ENCODE measurements around the gene GTF3A. TPM values are rescaled to one million over a fixed set of nuclear protein-coding genes. Genes with fewer than 3 reads are reported as not detected.

The GTF3A gene
- total RNA-seq (2014; rRNA removed; shearing (Covaris generic)), result 80.7 and 90.5 TPM in 2 replicates

GRCh38 chr13:27424246-27425157 lies at the start of gene GTF3A:
Gene GTF3A, plus strand, starts transcription at chr13:27424619.
- Histone ChIP-seq H3K27me3 (ENCODE audit: control insufficient read depth, insufficient read depth, low read length) (peaks cover 15% of the 10 kb centered on the region), H3K4me3 (ENCODE audit: insufficient read depth, low read depth, low read length) (peak within 1 kb of the TSS; percentile 79), H3K36me3 (replicated peaks; ENCODE audit: control insufficient read depth, insufficient read depth, low read length) (peaks cover 5% of the 10 kb centered on the region)
- DNase-seq, result peak; percentile 97

DNA sequence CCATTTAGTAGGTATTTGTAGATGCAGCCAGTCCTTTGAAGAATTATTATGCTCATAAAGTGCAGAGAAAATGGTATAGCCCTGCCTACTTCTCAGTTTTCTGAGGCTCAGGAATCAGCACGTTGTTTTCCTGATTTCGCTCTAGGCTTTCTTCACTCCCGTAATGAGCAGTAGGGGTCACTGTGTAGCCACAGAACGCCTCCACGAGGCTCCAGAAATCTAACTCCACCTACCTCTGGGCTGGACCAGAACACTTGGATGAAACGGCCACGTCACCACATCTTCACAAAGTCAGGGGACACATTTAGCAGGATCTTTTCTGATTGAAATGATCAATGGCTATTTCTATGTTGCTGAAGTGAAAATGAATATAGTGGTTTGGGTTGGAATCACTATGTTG lies 49.8 kb upstream of the GTF3A start:
- Histone ChIP-seq H3K27me3 (ENCODE audit: control insufficient read depth, insufficient read depth, low read length) (peaks cover 4% of the 10 kb centered on the region), H3K36me3 (replicated peaks; ENCODE audit: control insufficient read depth, insufficient read depth, low read length) (no peaks in the 10 kb centered on the region), H3K4me3 (ENCODE audit: insufficient read depth, low read depth, low read length) (no peak overlapping the region)
- DNase-seq, result peak; percentile 82

DNA sequence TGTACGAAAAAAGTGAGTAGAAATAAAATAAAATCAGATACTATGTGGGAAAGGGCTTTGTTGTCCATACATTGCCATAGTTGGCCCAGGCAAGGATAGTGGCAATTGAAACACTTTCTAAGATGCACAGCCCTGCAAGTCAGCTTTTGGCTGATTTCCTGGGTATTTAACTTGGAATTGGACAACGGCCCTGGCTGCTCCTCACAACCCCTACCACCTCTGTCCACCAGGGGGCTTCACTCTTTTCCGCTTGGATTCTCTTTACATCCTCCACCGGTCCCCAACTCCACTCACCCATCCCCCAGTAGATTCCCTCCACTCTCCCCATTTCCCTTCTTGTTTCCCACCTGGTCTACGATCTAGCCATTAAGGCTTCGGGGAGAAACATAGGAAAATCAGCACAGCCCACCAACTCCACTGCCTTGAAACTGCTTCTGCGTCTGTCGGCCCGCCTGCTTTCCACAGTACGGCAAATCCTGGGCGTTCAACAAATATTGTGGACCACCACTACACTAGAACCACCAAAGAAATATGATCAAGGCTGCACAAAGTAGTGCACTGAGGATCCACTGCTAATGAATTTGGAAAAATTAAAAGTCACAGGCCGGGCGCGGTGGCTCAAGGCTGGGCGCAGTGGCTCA lies 48.6 kb upstream of the GTF3A start:
- no peak overlapping the region for H3K4me3 ChIP-seq (ENCODE audit: insufficient read depth, low read depth, low read length)
- DNase-seq, result peak; percentile 89

GRCh38 chr13:27379126-27379525 lies 45.3 kb upstream of the GTF3A start:
- Histone ChIP-seq H3K27me3 (ENCODE audit: control insufficient read depth, insufficient read depth, low read length) (peaks cover 4% of the 10 kb centered on the region), H3K4me3 (ENCODE audit: insufficient read depth, low read depth, low read length) (no peak overlapping the region), H3K36me3 (replicated peaks; ENCODE audit: control insufficient read depth, insufficient read depth, low read length) (no peaks in the 10 kb centered on the region)
- no peak for DNase-seq

More for the DNA sequence above, 48.6 kb upstream of the GTF3A start:
- no peaks in the 10 kb centered on the region for H3K36me3 ChIP-seq (replicated peaks; ENCODE audit: control insufficient read depth, insufficient read depth, low read length)
- peaks cover 4% of the 10 kb centered on the region for H3K27me3 ChIP-seq (ENCODE audit: control insufficient read depth, insufficient read depth, low read length)

GRCh38 chr13:27379694-27380641 lies 44.5 kb upstream of the GTF3A start:
- no peak overlapping the region for H3K4me3 ChIP-seq (ENCODE audit: insufficient read depth, low read depth, low read length)
- peak; percentile 89 for DNase-seq

GRCh38 chr13:27381601-27382000 lies 42.8 kb upstream of the GTF3A start:
- Histone ChIP-seq H3K4me3 (ENCODE audit: insufficient read depth, low read depth, low read length) (no peak overlapping the region), H3K36me3 (replicated peaks; ENCODE audit: control insufficient read depth, insufficient read depth, low read length) (no peaks in the 10 kb centered on the region), H3K27me3 (ENCODE audit: control insufficient read depth, insufficient read depth, low read length) (no peaks in the 10 kb centered on the region)
- DNase-seq, result peak; percentile 47

More at GRCh38 chr13:27379694-27380641, 44.5 kb upstream of the GTF3A start:
- H3K27me3 ChIP-seq (ENCODE audit: control insufficient read depth, insufficient read depth, low read length), result no peaks in the 10 kb centered on the region
- H3K36me3 ChIP-seq (replicated peaks; ENCODE audit: control insufficient read depth, insufficient read depth, low read length), result no peaks in the 10 kb centered on the region

DNA sequence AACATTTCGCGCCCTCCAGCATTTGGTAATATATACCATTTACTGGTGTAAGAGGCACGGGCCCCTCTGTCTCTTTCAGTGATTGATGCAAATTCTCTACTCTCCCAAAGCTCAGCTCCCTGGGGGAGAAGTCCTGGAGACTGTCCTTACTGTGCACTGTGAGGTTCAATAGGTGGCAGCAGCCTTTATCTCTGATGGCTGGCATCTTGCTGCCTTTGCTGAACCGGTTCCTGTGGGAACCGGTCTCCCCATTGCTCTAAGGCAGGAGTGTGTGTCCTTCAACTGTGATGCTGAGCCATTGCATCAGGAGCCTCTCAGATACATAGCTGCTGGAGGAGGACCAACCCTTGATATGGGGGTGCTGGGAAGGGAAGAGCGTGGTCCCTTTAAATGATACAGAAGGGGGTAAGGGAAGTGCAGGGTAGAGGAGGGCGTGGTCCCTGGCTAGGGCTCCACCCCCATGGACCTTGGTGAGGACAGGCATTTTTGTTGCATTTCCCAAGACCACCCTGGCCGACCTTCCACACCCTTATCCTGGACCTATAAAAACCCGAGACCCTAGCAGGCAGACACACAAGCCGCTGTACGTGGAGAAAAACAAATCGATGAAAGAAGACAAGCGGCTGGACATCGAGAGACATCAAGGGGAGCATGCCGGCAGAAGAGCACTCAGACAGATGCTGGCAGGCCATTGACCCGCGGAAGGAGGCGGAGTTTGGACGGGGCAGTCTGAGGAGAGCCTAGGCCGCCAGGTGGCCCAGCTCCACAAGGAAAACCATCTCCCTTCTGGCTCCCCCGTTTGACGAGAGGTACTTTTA lies 41.1 kb upstream of the GTF3A start:
- H3K27me3 ChIP-seq (ENCODE audit: control insufficient read depth, insufficient read depth, low read length), result no peaks in the 10 kb centered on the region
- H3K36me3 ChIP-seq (replicated peaks; ENCODE audit: control insufficient read depth, insufficient read depth, low read length), result no peaks in the 10 kb centered on the region
- DNase-seq, result peak; percentile 56
- H3K4me3 ChIP-seq (ENCODE audit: insufficient read depth, low read depth, low read length), result no peak overlapping the region

DNA sequence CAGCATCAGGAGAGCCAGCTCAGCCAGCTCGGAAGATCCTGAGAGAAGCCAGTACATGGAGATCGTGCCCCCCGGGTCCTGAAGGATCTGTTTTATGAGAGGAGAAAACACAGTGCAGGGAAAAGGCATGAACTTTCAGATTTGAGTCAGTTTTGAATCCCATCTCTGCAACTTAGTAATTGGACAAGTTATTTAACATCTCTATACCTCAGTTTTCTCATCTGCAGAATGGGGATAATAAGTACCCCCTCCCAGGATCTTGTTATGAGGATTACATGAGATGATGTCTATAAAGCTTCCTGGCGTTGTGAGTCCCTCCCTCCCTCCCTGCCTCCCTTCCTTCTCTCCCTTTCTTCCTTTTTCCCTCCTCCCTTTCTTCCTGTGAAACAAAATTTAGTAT lies 40.1 kb upstream of the GTF3A start:
- DNase-seq, result no peak
- no peaks in the 10 kb centered on the region for H3K36me3 ChIP-seq (replicated peaks; ENCODE audit: control insufficient read depth, insufficient read depth, low read length)
- no peaks in the 10 kb centered on the region for H3K27me3 ChIP-seq (ENCODE audit: control insufficient read depth, insufficient read depth, low read length)
- H3K4me3 ChIP-seq (ENCODE audit: insufficient read depth, low read depth, low read length), result no peak overlapping the region

DNA sequence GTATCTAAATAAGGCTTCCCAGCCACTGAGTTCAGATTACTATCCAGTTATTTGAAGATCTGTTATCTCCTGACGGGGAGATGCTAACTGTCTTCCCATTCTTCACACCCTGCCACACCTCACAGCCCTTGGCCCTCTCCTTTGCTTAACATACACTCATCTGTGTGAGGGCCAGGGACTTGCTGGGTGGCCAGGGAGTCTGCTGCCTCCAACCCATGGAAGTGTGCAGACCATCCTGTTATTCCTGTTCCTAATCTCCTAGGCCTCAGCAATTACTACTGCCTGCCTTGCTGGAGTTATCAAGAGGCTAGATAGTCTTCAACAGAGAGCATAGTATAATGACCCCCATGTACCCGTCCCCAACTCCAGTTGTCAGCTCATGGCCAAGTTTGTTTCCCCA lies 36.2 kb upstream of the GTF3A start:
- Histone ChIP-seq H3K27me3 (ENCODE audit: control insufficient read depth, insufficient read depth, low read length) (no peaks in the 10 kb centered on the region), H3K4me3 (ENCODE audit: insufficient read depth, low read depth, low read length) (no peak overlapping the region), H3K36me3 (replicated peaks; ENCODE audit: control insufficient read depth, insufficient read depth, low read length) (no peaks in the 10 kb centered on the region)
- no peak for DNase-seq

DNA sequence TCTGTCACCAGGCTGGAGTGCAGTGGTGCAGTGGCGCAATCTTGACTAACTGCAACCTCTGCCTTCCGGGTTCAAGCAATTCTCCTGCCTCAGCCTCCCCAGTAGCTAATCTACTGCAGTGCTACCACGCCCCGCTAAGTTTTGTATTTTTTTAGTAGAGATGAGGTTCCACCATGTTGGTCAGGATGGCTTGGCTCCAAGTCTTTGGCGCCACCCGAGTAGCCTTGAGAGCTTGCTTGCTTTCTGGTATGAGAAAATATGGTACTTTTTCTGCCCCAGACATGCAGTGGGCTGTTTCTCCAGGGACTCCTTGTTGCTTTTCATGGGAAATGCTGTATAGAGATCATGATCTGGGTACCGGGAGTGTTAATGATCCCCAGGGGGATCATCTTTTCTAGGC lies 34.5 kb upstream of the GTF3A start:
- no peaks in the 10 kb centered on the region for H3K36me3 ChIP-seq (replicated peaks; ENCODE audit: control insufficient read depth, insufficient read depth, low read length)
- no peak overlapping the region for H3K4me3 ChIP-seq (ENCODE audit: insufficient read depth, low read depth, low read length)
- no peaks in the 10 kb centered on the region for H3K27me3 ChIP-seq (ENCODE audit: control insufficient read depth, insufficient read depth, low read length)
- no peak for DNase-seq

GRCh38 chr13:27391471-27391870 lies 32.9 kb upstream of the GTF3A start:
- no peak overlapping the region for H3K4me3 ChIP-seq (ENCODE audit: insufficient read depth, low read depth, low read length)
- H3K27me3 ChIP-seq (ENCODE audit: control insufficient read depth, insufficient read depth, low read length), result no peaks in the 10 kb centered on the region
- H3K36me3 ChIP-seq (replicated peaks; ENCODE audit: control insufficient read depth, insufficient read depth, low read length), result no peaks in the 10 kb centered on the region
- no peak for DNase-seq

DNA sequence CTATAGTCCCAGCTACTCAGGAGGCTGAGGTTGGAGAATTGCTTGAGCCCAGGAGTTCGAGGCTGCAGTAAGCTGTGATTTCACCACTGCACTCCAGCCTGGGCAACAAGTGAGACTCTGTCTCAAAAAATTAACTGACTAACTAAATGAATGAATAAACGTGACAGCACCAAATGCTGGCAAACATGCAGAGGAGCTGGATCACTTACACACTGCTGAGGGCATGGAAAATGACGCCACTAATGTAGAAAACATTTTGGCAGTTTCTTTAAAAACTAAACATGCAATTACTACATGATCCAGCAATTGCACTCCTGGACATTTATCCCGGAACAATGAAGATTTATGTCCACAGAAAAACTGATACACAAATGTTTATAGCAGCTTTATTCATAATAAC lies 31.3 kb upstream of the GTF3A start:
- no peak for DNase-seq
- H3K36me3 ChIP-seq (replicated peaks; ENCODE audit: control insufficient read depth, insufficient read depth, low read length), result no peaks in the 10 kb centered on the region
- no peak overlapping the region for H3K4me3 ChIP-seq (ENCODE audit: insufficient read depth, low read depth, low read length)
- no peaks in the 10 kb centered on the region for H3K27me3 ChIP-seq (ENCODE audit: control insufficient read depth, insufficient read depth, low read length)

DNA sequence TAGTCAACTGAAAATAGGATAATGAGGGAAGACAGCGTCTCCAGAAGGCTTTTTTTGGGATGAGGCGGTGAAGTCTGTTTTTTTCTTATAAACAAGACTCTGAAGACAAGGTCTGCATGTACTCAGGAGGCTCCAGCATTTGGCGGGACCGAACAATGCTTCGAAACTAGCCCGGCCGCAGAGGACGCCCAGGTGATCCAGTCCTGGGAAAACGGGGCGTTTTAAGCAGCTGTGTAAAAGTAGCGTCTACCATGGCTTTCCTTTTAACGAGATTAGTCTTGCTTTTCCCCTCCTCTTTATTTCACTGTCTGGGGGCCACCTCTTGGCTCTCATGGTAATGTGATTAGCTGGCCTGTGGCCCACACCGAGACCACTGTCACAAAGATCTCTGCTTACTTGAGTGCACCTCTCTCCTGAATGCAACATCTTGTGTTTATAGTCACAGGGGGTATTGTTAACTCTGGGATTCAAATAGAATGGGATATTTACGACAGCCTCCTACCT lies 29.4 kb upstream of the GTF3A start:
- no peaks in the 10 kb centered on the region for H3K27me3 ChIP-seq (ENCODE audit: control insufficient read depth, insufficient read depth, low read length)
- H3K36me3 ChIP-seq (replicated peaks; ENCODE audit: control insufficient read depth, insufficient read depth, low read length), result no peaks in the 10 kb centered on the region
- DNase-seq, result no peak
- H3K4me3 ChIP-seq (ENCODE audit: insufficient read depth, low read depth, low read length), result no peak overlapping the region
